BE2C (cell line): ENCODE results near the gene TICRR. TPM values are rescaled to one million over a fixed set of nuclear protein-coding genes. Genes with fewer than 3 reads are reported as not detected.

Experiments used
- DNase-seq: peaks from one replicate; pipeline ENCODE4 v3.0.0-alpha.2; 2020
- H3K27me3 ChIP-seq: fragments of 250-450 bp; sonication (Bioruptor Pico); 2 replicates; pipeline ENCODE4 v1.5.1; 2020; ENCODE audit warnings: mild to moderate bottlenecking
- H3K36me3 ChIP-seq: fragments of 250-450 bp; sonication (Bioruptor Pico); 2 replicates; pipeline ENCODE4 v1.5.1; 2020; ENCODE audit warnings: mild to moderate bottlenecking
- H3K4me1 ChIP-seq: fragments of 250-450 bp; sonication (Bioruptor Pico); 2 replicates; pipeline ENCODE4 v1.5.1; 2020
- H3K4me3 ChIP-seq: 2 replicates; pipeline ENCODE4 v1.5.1; 2011; ENCODE audit warnings: low read depth, low read length
- H3K9me3 ChIP-seq: fragments of 250-450 bp; sonication (Bioruptor Pico); 2 replicates; pipeline ENCODE4 v1.5.1; 2020
- CTCF ChIP-seq: IDR thresholded peaks from 2 replicates; pipeline ENCODE4 v1.5.1; 2012; ENCODE audit warnings: mild to moderate bottlenecking, low read depth, low read length
- polyA plus RNA-seq: library from polyadenylated mRNA; unstranded; fragments of >200 nt; gene quantifications from one replicate; pipeline ENCODE4 v1.2.1, GENCODE V29; 2012; ENCODE audit warnings: low read depth, missing spikeins; ENCODE audit not compliant: insufficient read length, insufficient read depth

TICRR gene, protein sequence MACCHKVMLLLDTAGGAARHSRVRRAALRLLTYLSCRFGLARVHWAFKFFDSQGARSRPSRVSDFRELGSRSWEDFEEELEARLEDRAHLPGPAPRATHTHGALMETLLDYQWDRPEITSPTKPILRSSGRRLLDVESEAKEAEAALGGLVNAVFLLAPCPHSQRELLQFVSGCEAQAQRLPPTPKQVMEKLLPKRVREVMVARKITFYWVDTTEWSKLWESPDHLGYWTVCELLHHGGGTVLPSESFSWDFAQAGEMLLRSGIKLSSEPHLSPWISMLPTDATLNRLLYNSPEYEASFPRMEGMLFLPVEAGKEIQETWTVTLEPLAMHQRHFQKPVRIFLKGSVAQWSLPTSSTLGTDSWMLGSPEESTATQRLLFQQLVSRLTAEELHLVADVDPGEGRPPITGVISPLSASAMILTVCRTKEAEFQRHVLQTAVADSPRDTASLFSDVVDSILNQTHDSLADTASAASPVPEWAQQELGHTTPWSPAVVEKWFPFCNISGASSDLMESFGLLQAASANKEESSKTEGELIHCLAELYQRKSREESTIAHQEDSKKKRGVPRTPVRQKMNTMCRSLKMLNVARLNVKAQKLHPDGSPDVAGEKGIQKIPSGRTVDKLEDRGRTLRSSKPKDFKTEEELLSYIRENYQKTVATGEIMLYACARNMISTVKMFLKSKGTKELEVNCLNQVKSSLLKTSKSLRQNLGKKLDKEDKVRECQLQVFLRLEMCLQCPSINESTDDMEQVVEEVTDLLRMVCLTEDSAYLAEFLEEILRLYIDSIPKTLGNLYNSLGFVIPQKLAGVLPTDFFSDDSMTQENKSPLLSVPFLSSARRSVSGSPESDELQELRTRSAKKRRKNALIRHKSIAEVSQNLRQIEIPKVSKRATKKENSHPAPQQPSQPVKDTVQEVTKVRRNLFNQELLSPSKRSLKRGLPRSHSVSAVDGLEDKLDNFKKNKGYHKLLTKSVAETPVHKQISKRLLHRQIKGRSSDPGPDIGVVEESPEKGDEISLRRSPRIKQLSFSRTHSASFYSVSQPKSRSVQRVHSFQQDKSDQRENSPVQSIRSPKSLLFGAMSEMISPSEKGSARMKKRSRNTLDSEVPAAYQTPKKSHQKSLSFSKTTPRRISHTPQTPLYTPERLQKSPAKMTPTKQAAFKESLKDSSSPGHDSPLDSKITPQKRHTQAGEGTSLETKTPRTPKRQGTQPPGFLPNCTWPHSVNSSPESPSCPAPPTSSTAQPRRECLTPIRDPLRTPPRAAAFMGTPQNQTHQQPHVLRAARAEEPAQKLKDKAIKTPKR (N-terminal part only)
- polyA plus RNA-seq: 4.0 TPM

- no peak for TF ChIP-seq CTCF
- H3K27me3 ChIP-seq: no peaks in the 10 kb centered on the region
- no peaks in the 10 kb centered on the region for H3K9me3 ChIP-seq
- peak; percentile 96 for DNase-seq
- peaks cover 21% of the 10 kb centered on the region for H3K36me3 ChIP-seq
- peak within 1 kb of the TSS; percentile 92 for H3K4me3 ChIP-seq
- no peaks in the 10 kb centered on the region for H3K4me1 ChIP-seq
Measured at GRCh38 chr15:89575146-89575655, at the start of gene TICRR. TSS of gene TICRR (plus strand) at chr15:89575469. CDS start at chr15:89575587, 118 bp downstream.

- Histone ChIP-seq H3K4me1 (no peaks in the 10 kb centered on the region), H3K36me3 (no peaks in the 10 kb centered on the region), H3K9me3 (no peaks in the 10 kb centered on the region), H3K27me3 (no peaks in the 10 kb centered on the region), H3K4me3 (no peak overlapping the region)
- TF ChIP-seq CTCF: no peak
- DNase-seq: no peak
Measured at GRCh38 chr15:89526181-89526580, 49.1 kb upstream of the TICRR start.

GRCh38 chr15:89526601-89527441 is 48.4 kb upstream of the TICRR start:
- no peak for DNase-seq
- Histone ChIP-seq H3K4me3 (no peak overlapping the region), H3K27me3 (no peaks in the 10 kb centered on the region), H3K4me1 (no peaks in the 10 kb centered on the region), H3K36me3 (no peaks in the 10 kb centered on the region), H3K9me3 (no peaks in the 10 kb centered on the region)
- TF ChIP-seq CTCF: no peak

GRCh38 chr15:89528757-89529352 is 46.4 kb upstream of the TICRR start:
- Histone ChIP-seq H3K4me3 (no peak overlapping the region), H3K27me3 (no peaks in the 10 kb centered on the region), H3K36me3 (no peaks in the 10 kb centered on the region), H3K9me3 (no peaks in the 10 kb centered on the region), H3K4me1 (no peaks in the 10 kb centered on the region)
- no peak for TF ChIP-seq CTCF
- no peak for DNase-seq

DNA sequence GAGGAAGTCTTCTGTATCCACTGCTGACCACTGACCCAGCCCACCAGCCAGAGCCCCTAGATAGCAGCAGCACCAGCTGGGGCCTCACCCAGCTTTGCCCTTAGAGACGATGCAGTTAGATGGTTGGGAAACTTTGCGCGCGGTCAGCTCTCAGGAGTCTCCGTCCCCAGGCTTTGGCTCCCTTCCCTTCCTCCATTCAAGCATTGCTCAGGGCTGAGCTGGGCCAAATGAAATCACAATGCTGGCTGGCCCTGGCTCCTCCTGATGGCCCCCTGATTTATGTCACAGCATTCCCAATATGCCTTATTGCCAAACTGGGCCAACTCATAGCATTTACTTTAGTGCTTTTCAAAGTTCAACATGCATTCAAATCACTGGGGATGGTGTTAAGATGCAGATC is 44.3 kb upstream of the TICRR start:
- no peaks in the 10 kb centered on the region for H3K27me3 ChIP-seq

More for the DNA sequence above, 44.3 kb upstream of the TICRR start:
- Histone ChIP-seq H3K4me1 (no peaks in the 10 kb centered on the region), H3K4me3 (no peak overlapping the region), H3K9me3 (no peaks in the 10 kb centered on the region), H3K36me3 (no peaks in the 10 kb centered on the region)
- no peak for DNase-seq
- no peak for TF ChIP-seq CTCF
